CD14-positive monocyte (primary cell): ENCODE data around the gene GRID2. TPM values are rescaled to one million over a fixed set of nuclear protein-coding genes. Genes with fewer than 3 reads are reported as not detected.

Experiments used
- DNase-seq, 3 donors: peaks; one replicate each; pipeline ENCODE4 v3.0.0-alpha.2; 2011 to 2022
- H2AFZ ChIP-seq: 2 replicates; pipeline ENCODE4 v1.6.0; 2012; ENCODE audit warnings: mild to moderate bottlenecking, low read depth, low read length, inconsistent platforms; ENCODE audit not compliant: insufficient read depth, poor library complexity, severe bottlenecking
- H3K27ac ChIP-seq, 2 donors: 1 replicate in 1 of 2; 2 replicates in 1 of 2; pipeline ENCODE4 v1.5.1; 2012 to 2013; ENCODE audit warnings: low read length in 2 of 2, control low read depth in 1 of 2, inconsistent platforms in 1 of 2, low read depth in 1 of 2, mild to moderate bottlenecking in 1 of 2
- H3K27me3 ChIP-seq, 2 donors: one replicate each; pipeline versions ENCODE4 v1.6.0 to v1.6.1; 2011 to 2013; ENCODE audit warnings: low read length in 2 of 2; ENCODE audit not compliant: control insufficient read depth in 2 of 2, insufficient read depth in 2 of 2
- H3K36me3 ChIP-seq, 2 donors: replicated peaks in 1 of 2; 1 replicate in 1 of 2; 2 replicates in 1 of 2; pipeline versions ENCODE4 v1.5.1 to v1.6.1; 2012 to 2013; ENCODE audit warnings: low read length in 2 of 2, control low read depth in 1 of 2, inconsistent platforms in 1 of 2, mild to moderate bottlenecking in 1 of 2; ENCODE audit not compliant: insufficient read depth in 2 of 2, control insufficient read depth in 1 of 2
- H3K4me1 ChIP-seq, 2 donors: 1 replicate in 1 of 2; 2 replicates in 1 of 2; pipeline versions ENCODE4 v1.5.1 to v1.6.1; 2012 to 2013; ENCODE audit warnings: low read length in 2 of 2, control low read depth in 1 of 2, inconsistent platforms in 1 of 2, mild to moderate bottlenecking in 1 of 2, moderate library complexity in 1 of 2; ENCODE audit not compliant: insufficient read depth in 2 of 2, control insufficient read depth in 1 of 2
- H3K4me2 ChIP-seq: replicated peaks from 2 replicates; pipeline ENCODE3; 2012; ENCODE audit warnings: low read length, moderate library complexity, mild to moderate bottlenecking; ENCODE audit not compliant: poor library complexity, severe bottlenecking; ENCODE audit errors: extremely low read depth
- H3K4me3 ChIP-seq, 3 experiments: fragments of 200-600 bp in 1 of 3; sonication (generic) in 1 of 3; replicated peaks in 1 of 3; 1 replicate in 2 of 3; 2 replicates in 1 of 3; pipeline ENCODE4 v1.5.1; 2011 to 2013; ENCODE audit warnings: low read length in 3 of 3, mild to moderate bottlenecking in 3 of 3, control low read depth in 2 of 3, low read depth in 2 of 3, inconsistent platforms in 1 of 3, moderate library complexity in 1 of 3
- H3K79me2 ChIP-seq: 2 replicates; pipeline ENCODE4 v1.6.0; 2012; ENCODE audit warnings: mild to moderate bottlenecking, control low read depth, inconsistent platforms, low read length, moderate library complexity; ENCODE audit not compliant: insufficient read depth
- H3K9ac ChIP-seq: 2 replicates; pipeline ENCODE4 v1.6.0; 2017; ENCODE audit warnings: low read length, mild to moderate bottlenecking; ENCODE audit not compliant: insufficient read depth, poor library complexity, severe bottlenecking
- H3K9me3 ChIP-seq, 2 donors: replicated peaks in 1 of 2; 1 replicate in 1 of 2; 2 replicates in 1 of 2; pipeline versions ENCODE4 v1.5.1 to v1.6.1; 2012 to 2013; ENCODE audit warnings: low read length in 2 of 2, control low read depth in 1 of 2; ENCODE audit not compliant: control insufficient read depth in 1 of 2, insufficient read depth in 1 of 2
- H4K20me1 ChIP-seq: 2 replicates; pipeline ENCODE4 v1.6.0; 2012; ENCODE audit warnings: mild to moderate bottlenecking, low read length, control low read depth, moderate library complexity; ENCODE audit not compliant: insufficient read depth
- H3K27ac Mint-ChIP-seq, 7 donors: one replicate each; pipeline ENCODE4 v1.8.0; 2020; ENCODE audit warnings: mild to moderate bottlenecking in 7 of 7, mixed read lengths in 7 of 7, moderate library complexity in 6 of 7, inconsistent platforms in 2 of 7
- H3K27me3 Mint-ChIP-seq, 3 donors: one replicate each; pipeline ENCODE4 v1.8.0; 2021 to 2022; ENCODE audit warnings: low read depth in 3 of 3, mild to moderate bottlenecking in 3 of 3, mixed read lengths in 3 of 3, moderate library complexity in 3 of 3, inconsistent platforms in 1 of 3
- H3K36me3 Mint-ChIP-seq, 2 donors: one replicate each; pipeline ENCODE4 v1.8.0; 2020; ENCODE audit warnings: mixed read lengths in 2 of 2, inconsistent platforms in 1 of 2, mild to moderate bottlenecking in 1 of 2
- H3K4me1 Mint-ChIP-seq: one replicate; pipeline ENCODE4 v1.8.0; 2020; ENCODE audit warnings: mild to moderate bottlenecking, mixed read lengths
- H3K4me3 Mint-ChIP-seq, 2 donors: one replicate each; pipeline ENCODE4 v1.8.0; 2020; ENCODE audit warnings: mild to moderate bottlenecking in 2 of 2, mixed read lengths in 2 of 2, moderate library complexity in 1 of 2
- H3K9me3 Mint-ChIP-seq, 7 donors: one replicate each; pipeline ENCODE4 v1.8.0; 2020 to 2022; ENCODE audit warnings: mixed read lengths in 7 of 7, mild to moderate bottlenecking in 6 of 7, moderate library complexity in 6 of 7, inconsistent platforms in 2 of 7
- WGBS: methylation state at CpG from one replicate; pipeline ENCODE4 v1.1.5; 2013; ENCODE audit warnings: missing lambda C conversion rate; ENCODE audit not compliant: insufficient coverage; 5-methylcytosine and 5-hydroxymethylcytosine counted together
- intact Hi-C, 2 donors: fragments of 100-400 bp; cut with micrococcal nuclease; formaldehyde crosslinking; loops; one replicate each; pipeline versions ENCODE4 v1.15.0 to v1.15.1; 2023
- polyA plus RNA-seq, 3 donors: library from polyadenylated mRNA; depleted of rRNA in 1 of 3; unstranded in 2 of 3; stranded (reverse) in 1 of 3; fragments of 300-500 nt in 2 of 3; fragments of >200 nt in 1 of 3; fragmentation: Illumina TruSeq in 2 of 3; gene quantifications; 1 replicate in 2 of 3; 2 replicates in 1 of 3; pipeline ENCODE4 v1.2.3, GENCODE V29; 2012 to 2021
- TF ChIP-seq, protein P1 (sequence below): fragments of 200-600 bp; IDR thresholded peaks from one replicate; pipeline ENCODE4 v1.8.0; 2022; ENCODE audit warnings: antibody characterized with exemption, mild to moderate bottlenecking

Gene GRID2
- polyA plus RNA-seq, 3 donors, result not detected

DNA sequence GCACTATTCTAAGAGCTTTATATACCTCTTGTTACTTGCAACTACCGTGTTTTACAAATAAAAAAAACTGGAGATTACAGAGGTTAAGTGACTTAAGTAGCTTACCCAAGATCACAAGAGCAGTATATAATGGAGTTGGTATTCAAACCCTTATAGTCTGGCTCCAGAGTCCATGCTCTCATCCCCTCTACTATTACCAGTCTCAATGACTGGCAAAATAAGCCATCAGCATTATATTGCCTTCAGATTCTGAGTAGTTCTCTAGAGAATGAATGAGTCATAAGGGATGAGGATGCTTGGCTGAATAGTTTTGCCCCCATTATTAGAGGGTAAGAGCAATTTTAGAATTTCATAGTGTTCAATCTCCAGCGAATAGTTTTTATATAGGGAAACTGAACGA lies 1354.7 kb downstream of the GRID2 start:
- Mint-ChIP-seq H3K4me3 (no peak overlapping the region), H3K36me3 (no peaks in the 10 kb centered on the region), H3K27ac (no peak overlapping the region), H3K27me3 (peaks cover 0 to 2% (median 0%) of the 10 kb centered on the region in 3 donors), H3K9me3 (peaks cover 0 to 5% (median 0%) of the 10 kb centered on the region in 7 donors), H3K4me1 (no peaks in the 10 kb centered on the region)
- no peaks in the 10 kb centered on the region for H3K79me2 ChIP-seq
- WGBS, result 92% methylated on average over 2 of the region's 3 CpGs
- H3K4me2 ChIP-seq, result no peak overlapping the region
- no peaks in the 10 kb centered on the region for H3K27me3 ChIP-seq
- H3K4me3 ChIP-seq, result no peak overlapping the region
- H3K9ac ChIP-seq, result no peak overlapping the region
- H3K9me3 ChIP-seq, result no peaks in the 10 kb centered on the region
- no peak overlapping the region for H2AFZ ChIP-seq
- no peaks in the 10 kb centered on the region for H4K20me1 ChIP-seq
- TF ChIP-seq, protein P1, sequence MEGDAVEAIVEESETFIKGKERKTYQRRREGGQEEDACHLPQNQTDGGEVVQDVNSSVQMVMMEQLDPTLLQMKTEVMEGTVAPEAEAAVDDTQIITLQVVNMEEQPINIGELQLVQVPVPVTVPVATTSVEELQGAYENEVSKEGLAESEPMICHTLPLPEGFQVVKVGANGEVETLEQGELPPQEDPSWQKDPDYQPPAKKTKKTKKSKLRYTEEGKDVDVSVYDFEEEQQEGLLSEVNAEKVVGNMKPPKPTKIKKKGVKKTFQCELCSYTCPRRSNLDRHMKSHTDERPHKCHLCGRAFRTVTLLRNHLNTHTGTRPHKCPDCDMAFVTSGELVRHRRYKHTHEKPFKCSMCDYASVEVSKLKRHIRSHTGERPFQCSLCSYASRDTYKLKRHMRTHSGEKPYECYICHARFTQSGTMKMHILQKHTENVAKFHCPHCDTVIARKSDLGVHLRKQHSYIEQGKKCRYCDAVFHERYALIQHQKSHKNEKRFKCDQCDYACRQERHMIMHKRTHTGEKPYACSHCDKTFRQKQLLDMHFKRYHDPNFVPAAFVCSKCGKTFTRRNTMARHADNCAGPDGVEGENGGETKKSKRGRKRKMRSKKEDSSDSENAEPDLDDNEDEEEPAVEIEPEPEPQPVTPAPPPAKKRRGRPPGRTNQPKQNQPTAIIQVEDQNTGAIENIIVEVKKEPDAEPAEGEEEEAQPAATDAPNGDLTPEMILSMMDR, result no peak
- no peak for DNase-seq
- intact Hi-C loops, result no loop called here
- no peaks in the 10 kb centered on the region for H3K36me3 ChIP-seq
- H3K27ac ChIP-seq, result no peak overlapping the region
- no peaks in the 10 kb centered on the region for H3K4me1 ChIP-seq

DNA sequence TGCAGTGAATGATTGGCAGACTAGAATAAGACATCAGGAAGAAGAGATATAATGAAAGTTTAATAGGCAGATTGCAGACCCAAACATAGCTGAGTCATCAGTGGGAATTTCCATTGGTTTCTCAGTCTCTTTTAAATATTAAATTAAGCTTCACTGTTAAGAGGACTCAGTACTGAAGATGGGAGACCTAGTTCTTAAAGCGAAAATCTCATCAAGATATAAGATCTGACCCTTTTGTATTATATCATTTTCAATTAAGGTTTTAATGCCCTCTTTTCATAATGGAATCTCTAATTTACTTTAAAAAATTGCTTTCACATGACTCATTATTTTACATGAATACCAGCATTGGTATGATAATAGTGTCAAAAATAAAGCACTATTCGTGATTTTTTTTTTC lies 1355.9 kb downstream of the GRID2 start:
- DNase-seq, result no peak
- no peaks in the 10 kb centered on the region for H3K9me3 ChIP-seq
- no peaks in the 10 kb centered on the region for H4K20me1 ChIP-seq
- no peaks in the 10 kb centered on the region for H3K27me3 Mint-ChIP-seq
- no peak overlapping the region for H2AFZ ChIP-seq
- no peaks in the 10 kb centered on the region for H3K36me3 ChIP-seq
- H3K4me3 ChIP-seq, result no peak overlapping the region
- peaks cover 0 to 5% (median 1%) of the 10 kb centered on the region in 7 donors for H3K9me3 Mint-ChIP-seq
- H3K79me2 ChIP-seq, result no peaks in the 10 kb centered on the region
- H3K27me3 ChIP-seq, result no peaks in the 10 kb centered on the region
- WGBS, result no CpG with 5 or more reads among the region's 2 CpGs
- no peaks in the 10 kb centered on the region for H3K4me1 ChIP-seq
- no peak overlapping the region for H3K9ac ChIP-seq
- no peaks in the 10 kb centered on the region for H3K4me1 Mint-ChIP-seq
- intact Hi-C loops, result no loop called here
- H3K36me3 Mint-ChIP-seq, result no peaks in the 10 kb centered on the region
- no peak overlapping the region for H3K4me2 ChIP-seq
- H3K4me3 Mint-ChIP-seq, result no peak overlapping the region
- no peak overlapping the region for H3K27ac ChIP-seq
- TF ChIP-seq, protein P1, result no peak
- no peak overlapping the region for H3K27ac Mint-ChIP-seq
